Measurements from ENCODE around the gene ST3GAL3.
A peak's percentile ranks its signal among the peaks of the same experiment; 100 is the strongest.
"Not testable (repeated sequence)": the region's sequence is repeated elsewhere in the genome, so short reads cannot be mapped to it uniquely, and the experiment has no call there.

The ST3GAL3 gene

DNA sequence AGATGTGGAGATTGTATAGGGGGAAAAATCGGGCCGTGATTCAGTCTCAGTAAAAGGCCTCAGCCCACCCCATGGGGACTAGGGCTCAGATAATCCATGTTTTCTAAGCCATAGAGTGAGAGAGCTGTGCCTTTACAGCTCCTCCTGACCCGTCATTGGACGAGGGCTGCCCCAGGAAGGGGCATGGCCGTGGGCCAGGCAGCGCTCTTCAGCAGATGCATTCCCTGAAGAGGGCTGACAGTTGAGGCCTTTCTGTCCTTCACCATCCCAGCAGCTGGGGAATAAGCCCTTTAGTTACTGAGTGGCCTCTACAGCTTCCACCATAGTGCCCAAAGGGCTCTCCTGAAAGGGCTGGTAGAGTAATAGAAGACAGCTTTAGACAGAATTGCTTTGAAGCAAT lies 57.2 kb downstream of the ST3GAL3 start:
- no peak overlapping the region for H3K27ac Mint-ChIP-seq
- H3K9me3 Mint-ChIP-seq, result no peaks in the 10 kb centered on the region
- no peaks in the 10 kb centered on the region for H3K27me3 Mint-ChIP-seq
- no peaks in the 10 kb centered on the region for H3K4me1 Mint-ChIP-seq
- no peak for ATAC-seq
- no peak for DNase-seq
- no peak overlapping the region for H3K4me3 Mint-ChIP-seq

DNA sequence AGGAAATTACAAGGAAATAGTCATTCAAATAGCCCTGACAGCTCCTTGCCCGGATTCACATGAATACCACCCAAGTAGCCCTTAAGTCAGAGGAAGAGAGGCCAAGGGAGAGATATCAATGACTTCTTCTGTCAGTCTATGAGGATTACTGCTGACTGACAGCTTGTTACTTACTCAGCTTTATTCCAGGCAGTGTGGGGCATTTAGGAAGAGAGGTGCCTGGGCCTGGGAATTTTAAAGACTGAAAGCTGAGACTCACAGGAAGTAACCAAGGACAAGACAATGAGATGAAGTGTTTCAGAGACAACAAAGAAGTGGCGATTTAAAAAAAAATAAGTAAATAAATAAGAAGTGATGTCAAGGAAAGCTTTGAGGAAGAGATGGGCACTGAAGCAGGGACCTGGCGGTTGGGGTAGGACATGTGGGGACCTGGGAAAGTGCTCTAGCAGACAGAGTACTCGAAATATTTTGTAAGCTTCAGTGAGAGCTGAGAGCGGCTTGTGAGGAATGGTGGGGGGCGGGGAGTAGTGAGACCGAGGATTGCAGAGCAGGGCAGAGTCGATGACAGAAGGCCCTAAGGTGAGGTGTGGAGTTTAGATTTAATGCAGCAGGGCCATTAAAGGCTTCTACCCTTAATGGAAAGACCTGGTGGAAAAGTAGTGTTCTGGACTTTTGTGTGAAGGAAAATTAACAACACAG lies 58.9 kb downstream of the ST3GAL3 start:
- no peak overlapping the region for H3K27ac Mint-ChIP-seq
- H3K4me1 Mint-ChIP-seq, result no peaks in the 10 kb centered on the region
- H3K9me3 Mint-ChIP-seq, result no peaks in the 10 kb centered on the region
- ATAC-seq (no peak), DNase-seq (no peak)
- no peak overlapping the region for H3K4me3 Mint-ChIP-seq
- no peaks in the 10 kb centered on the region for H3K27me3 Mint-ChIP-seq

DNA sequence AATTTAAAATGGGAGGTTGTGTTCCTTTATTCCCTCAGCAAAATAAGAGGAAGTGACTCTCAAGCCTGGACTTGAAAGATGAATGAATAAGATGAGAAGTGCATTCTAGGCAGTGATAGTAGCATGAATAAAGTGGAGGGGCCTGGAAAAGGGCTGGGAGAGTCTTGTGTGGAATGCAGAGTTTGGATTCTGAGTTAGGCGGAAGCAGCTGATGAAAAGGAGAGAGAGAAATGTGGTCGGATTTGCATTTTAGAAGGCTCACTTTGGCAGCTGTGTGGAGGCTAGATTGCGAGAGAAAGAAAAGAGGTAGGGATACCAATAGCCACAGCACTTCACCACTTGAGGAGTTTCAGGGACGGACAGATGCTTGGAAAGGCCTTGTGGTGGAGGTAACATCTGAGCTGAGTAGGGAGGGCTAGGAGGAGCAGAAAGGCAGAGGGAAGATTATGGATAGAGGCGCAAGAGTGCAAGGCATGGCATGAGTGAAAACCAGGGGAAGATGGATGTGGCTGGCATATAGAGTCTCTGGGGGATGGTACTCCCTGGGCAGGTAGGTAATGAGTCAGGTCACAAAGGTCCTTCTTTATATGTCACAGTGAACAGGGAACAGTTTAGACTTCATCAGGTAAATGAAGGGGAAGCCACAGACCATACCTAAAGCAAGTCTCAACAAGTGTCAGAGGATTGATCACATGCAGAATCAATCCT lies 59.6 kb downstream of the ST3GAL3 start:
- no peak overlapping the region for H3K27ac Mint-ChIP-seq
- H3K4me3 Mint-ChIP-seq, result no peak overlapping the region
- ATAC-seq, result no peak
- no peaks in the 10 kb centered on the region for H3K27me3 Mint-ChIP-seq
- no peaks in the 10 kb centered on the region for H3K9me3 Mint-ChIP-seq
- no peak for DNase-seq
- H3K4me1 Mint-ChIP-seq, result no peaks in the 10 kb centered on the region

DNA sequence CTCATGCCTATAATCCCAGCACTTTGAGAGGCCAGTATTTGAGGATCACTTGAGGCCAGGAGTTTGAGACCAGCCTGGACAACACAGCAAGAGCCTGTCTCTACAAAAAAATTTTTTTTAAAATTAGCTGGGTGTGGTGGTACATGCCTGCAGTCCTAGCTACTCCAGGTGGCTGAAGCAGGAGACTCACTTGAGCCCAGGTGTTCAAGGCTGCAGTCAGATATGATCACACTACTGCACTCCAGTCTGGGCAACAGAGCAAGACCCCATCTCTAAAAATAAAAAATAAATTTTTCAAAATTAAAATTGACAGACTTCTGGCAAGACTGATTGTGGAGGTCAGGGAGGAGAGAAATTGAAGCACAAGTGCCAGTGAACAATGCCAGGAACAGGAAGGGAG lies 60.8 kb downstream of the ST3GAL3 start:
- Mint-ChIP-seq H3K9me3 (no peaks in the 10 kb centered on the region), H3K27me3 (no peaks in the 10 kb centered on the region), H3K4me1 (no peaks in the 10 kb centered on the region), H3K4me3 (no peak overlapping the region), H3K27ac (no peak overlapping the region)
- DNase-seq (no peak), ATAC-seq (no peak)

DNA sequence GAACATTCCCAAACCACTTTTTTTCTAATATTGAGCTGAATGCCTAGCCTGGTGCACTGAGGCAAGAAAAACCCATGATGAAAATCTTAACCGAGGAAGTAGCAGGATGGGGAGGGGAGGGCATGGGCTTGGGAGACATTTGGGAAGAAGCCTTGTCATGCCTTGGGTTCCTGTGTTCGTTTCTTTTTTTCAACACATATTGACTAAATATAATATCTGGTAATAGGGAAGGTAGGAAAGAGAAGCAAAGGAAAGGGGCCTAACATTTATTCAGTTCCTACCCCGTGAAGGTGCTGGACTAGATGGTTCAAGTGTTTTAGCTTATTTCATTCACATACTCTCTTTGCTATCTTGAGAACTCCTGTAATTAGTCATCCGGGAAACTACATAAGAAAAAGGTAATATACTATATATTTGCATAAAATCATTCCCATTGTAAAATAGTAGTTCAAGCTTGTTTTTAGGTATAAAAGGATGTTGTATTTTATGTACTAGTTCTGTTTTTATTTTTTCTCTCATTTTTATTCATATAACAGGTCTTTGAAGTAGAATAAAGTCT lies 62.1 kb downstream of the ST3GAL3 start:
- Mint-ChIP-seq H3K27ac (no peak overlapping the region), H3K27me3 (no peaks in the 10 kb centered on the region), H3K4me1 (no peaks in the 10 kb centered on the region), H3K4me3 (no peak overlapping the region), H3K9me3 (no peaks in the 10 kb centered on the region)
- ATAC-seq (no peak), DNase-seq (no peak)

DNA sequence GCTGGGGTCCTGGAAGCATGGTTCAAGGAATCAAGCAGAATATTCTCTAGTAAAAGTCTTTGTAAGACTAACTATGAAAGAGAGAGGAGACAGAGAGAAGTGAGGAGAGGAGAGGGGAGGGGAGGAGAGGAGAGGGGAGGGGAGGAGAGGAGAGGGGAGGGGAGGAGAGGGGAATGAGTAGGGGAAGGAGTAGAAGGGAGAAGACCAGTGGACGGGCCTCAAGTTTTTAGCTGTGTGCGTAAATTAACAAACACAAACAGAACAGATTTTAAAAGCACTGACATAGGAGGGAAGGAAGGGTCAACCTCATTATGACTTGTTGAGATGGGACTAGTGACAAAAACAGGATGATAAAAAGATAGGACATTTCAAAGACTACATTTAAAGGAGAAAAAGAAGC lies 62.8 kb downstream of the ST3GAL3 start:
- no peaks in the 10 kb centered on the region for H3K9me3 Mint-ChIP-seq
- ATAC-seq (no peak), DNase-seq (no peak)
- H3K4me1 Mint-ChIP-seq, result no peaks in the 10 kb centered on the region
- H3K27ac Mint-ChIP-seq, result no peak overlapping the region
- H3K27me3 Mint-ChIP-seq, result no peaks in the 10 kb centered on the region
- no peak overlapping the region for H3K4me3 Mint-ChIP-seq

DNA sequence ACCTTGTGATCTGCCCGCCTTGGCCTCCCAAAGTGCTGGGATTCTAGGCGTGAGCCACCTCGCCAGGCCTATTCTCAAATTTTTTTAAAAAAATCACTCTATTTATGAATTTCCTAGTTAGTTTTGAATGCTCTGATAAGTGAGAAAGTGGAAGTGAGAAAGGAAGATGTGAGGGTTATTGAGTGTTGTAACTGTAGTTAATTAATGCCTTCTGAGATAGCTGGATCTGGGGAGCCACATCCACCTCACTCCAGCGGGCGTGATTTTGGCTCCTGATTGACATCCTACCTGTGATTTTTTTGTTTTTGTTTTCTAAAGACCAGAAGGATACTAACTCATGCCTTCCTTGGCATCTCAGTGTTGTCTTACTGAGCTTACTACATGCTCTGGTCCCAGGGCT lies 65.6 kb downstream of the ST3GAL3 start:
- DNase-seq (no peak), ATAC-seq (no peak)
- H3K27ac Mint-ChIP-seq, result no peak overlapping the region
- no peaks in the 10 kb centered on the region for H3K27me3 Mint-ChIP-seq
- H3K4me3 Mint-ChIP-seq, result no peak overlapping the region
- H3K9me3 Mint-ChIP-seq, result peaks cover 0 to 5% of the 10 kb centered on the region in 2 donors
- no peaks in the 10 kb centered on the region for H3K4me1 Mint-ChIP-seq

DNA sequence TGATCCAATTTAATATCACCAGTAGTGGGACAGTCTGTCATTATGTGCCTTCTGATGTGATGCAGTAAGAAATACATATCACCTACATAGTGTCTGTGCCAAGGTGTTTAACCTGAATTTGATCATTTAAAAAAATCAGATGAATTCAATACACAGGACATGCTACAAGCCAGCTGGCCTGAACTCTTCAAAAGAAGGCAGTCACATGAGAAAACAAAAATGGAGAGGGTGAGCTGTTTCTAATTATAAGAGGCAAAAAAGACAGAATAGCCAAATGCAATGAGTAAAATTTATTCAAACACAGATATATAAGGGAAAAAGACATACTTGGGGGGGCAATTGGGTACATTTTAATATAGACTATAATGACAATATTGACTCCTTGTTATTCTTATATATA lies 66.5 kb downstream of the ST3GAL3 start:
- Mint-ChIP-seq H3K9me3 (peaks cover 0 to 5% of the 10 kb centered on the region in 2 donors), H3K4me3 (no peak overlapping the region), H3K27me3 (no peaks in the 10 kb centered on the region), H3K27ac (no peak overlapping the region), H3K4me1 (no peaks in the 10 kb centered on the region)
- ATAC-seq, result no peak
- DNase-seq, result no peak

DNA sequence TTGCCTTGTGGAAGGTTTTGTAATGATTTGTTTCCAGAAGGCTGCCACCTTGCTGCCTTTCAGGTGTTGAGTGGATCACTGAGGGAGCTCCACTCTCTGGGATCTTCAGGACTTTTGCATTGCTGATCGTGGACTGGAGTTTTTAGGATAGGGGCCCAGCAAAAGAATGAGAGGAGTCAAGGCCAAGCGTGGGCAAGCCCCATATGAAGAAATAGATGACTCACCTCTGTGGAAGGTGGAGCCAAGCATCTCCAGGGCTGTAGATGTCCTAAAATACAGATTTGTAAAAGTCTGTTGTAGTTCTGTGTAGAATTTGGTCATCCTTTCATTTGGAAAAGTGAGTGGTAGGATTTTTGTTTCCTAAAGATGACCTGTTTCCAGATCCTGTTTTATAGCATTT lies 67.0 kb downstream of the ST3GAL3 start:
- H3K4me1 Mint-ChIP-seq, result no peaks in the 10 kb centered on the region
- H3K9me3 Mint-ChIP-seq, result peaks cover 3 to 7% of the 10 kb centered on the region in 2 donors
- DNase-seq (no peak), ATAC-seq (no peak)
- H3K27me3 Mint-ChIP-seq, result no peaks in the 10 kb centered on the region
- H3K27ac Mint-ChIP-seq, result no peak overlapping the region
- no peak overlapping the region for H3K4me3 Mint-ChIP-seq

DNA sequence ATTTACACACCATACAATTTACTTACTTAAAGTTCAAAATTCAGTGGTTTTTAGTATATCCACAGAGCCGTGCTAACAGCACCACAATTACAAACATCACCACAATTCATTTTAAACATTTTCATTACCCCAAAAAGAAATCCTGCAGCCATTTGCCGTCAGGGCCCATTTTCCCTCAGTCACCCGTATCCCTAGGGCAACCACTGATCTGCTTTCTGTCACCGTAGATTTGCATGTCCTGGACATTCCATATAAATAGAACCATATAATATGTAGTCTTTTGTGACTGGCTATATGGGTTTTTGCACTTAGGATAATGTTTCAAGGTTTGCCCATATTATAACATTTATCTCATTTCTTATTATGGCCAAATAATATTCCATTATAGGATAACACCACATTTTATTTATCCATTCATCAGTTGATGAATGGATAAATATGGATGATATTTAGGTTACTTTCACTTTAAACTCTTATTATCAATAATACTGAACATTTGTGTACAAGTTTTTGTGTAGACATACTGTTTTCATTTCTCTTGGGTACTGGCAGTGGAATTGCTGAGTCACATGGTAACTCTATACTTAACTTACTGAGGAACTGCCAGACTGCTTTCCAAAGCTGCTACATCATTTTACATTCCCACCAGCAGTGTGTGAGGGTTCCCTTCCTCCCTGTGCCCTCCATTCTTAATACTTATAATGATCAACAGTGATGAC lies 68.9 kb downstream of the ST3GAL3 start:
- ATAC-seq (no peak), DNase-seq (no peak)
- Mint-ChIP-seq H3K4me3 (no peak overlapping the region), H3K9me3 (peaks cover 17 to 19% of the 10 kb centered on the region in 2 donors), H3K4me1 (peaks cover 6% of the 10 kb centered on the region), H3K27me3 (no peaks in the 10 kb centered on the region), H3K27ac (no peak overlapping the region)

DNA sequence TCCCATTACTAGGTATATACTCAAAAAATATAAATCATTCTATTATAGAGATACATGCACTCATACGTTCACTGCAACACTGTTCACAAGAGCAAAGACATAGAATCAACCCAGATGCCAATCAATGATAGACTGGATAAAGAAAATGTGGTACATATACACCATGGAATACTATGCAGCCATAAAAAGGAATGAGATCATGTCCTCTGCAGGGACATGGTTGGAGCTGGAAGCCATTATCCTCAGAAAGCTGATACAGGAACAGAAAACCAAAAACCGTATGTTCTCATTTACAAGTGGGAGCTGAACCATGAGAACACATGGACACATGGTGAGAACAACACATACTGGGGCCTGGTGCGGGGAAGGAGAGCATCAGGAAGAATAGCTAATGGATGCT lies 70.6 kb downstream of the ST3GAL3 start:
- H3K4me3 Mint-ChIP-seq, H3K4me1 Mint-ChIP-seq, H3K27me3 Mint-ChIP-seq, ATAC-seq, DNase-seq, H3K27ac Mint-ChIP-seq: not testable (repeated sequence)
- H3K9me3 Mint-ChIP-seq, result peaks cover 17 to 19% of the 10 kb centered on the region in 2 donors

DNA sequence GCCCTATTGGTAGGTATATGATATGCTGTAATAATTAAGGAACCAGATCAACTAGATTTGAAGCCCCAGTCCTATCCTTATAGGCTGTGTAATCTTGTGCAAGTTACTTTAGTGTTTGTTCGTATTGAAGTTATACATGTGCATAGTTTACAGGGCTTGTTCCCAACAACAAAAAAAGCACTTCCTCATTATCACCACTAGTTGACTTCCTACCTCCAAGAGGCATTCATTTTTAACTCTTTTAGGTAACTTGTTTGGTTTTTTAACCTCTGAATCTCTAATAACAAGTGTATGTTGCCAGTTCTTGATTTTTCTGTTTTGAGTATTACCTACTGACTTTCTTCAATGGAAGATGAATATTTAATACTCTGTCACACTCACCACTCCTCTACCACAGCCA lies 71.9 kb downstream of the ST3GAL3 start:
- Mint-ChIP-seq H3K4me1 (peaks cover 19% of the 10 kb centered on the region), H3K27me3 (no peaks in the 10 kb centered on the region), H3K9me3 (peaks cover 17 to 19% of the 10 kb centered on the region in 2 donors), H3K4me3 (no peak overlapping the region), H3K27ac (no peak overlapping the region)
- DNase-seq (no peak), ATAC-seq (no peak)

DNA sequence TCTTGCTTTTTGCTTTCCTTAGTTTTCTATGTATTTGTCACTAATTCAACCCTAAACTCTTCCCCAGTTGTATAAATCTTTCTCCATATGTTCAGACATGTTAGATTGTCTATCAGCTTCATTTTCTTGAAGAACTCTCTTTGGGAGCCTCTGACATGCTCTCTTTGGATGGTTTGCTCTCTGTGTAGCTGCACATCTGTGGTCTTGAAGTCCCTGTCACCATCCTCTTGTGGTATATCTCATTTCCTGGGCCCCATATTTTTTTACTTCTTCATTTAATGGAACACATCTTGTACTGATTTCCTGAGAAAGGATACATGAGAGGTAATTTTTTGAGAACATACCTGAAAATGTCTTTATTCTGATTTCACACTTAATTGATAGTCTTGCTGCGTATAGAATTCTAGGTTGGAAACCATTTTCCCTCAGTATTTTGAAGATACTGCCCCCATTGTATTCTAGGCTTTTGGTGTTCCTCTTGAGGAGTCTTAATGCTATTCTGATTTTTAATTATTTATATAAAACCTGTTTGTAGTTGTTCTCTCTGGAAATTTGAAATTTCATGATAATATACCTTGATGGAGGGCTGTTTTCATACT lies 72.6 kb downstream of the ST3GAL3 start:
- H3K4me1 Mint-ChIP-seq, result peaks cover 19% of the 10 kb centered on the region
- no peak overlapping the region for H3K27ac Mint-ChIP-seq
- H3K9me3 Mint-ChIP-seq, result peaks cover 17 to 19% of the 10 kb centered on the region in 2 donors
- DNase-seq (no peak), ATAC-seq (peak; percentile 55)
- no peaks in the 10 kb centered on the region for H3K27me3 Mint-ChIP-seq
- no peak overlapping the region for H3K4me3 Mint-ChIP-seq

DNA sequence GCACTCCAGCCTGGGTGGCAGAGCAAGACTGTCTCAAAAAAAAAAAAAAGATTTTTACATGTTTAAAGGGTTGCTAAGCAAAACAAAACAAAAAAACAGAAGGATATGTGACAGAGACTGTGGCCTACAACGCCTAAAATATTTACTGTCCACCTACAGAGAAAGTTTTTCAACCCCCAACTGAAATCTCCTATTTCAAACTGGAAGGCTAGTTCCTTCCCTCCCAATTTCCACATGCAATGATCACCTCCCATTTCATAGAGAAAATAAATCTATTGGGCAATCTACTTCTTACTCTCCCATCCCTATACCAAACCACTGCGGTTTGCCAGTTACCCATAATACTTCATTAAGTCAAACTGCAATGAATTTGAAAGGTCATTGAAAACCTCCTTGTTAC lies 74.2 kb downstream of the ST3GAL3 start:
- Mint-ChIP-seq H3K4me3 (no peak overlapping the region), H3K27ac (no peak overlapping the region), H3K27me3 (no peaks in the 10 kb centered on the region), H3K4me1 (peaks cover 19% of the 10 kb centered on the region), H3K9me3 (peaks cover 17 to 19% of the 10 kb centered on the region in 2 donors)
- ATAC-seq (no peak), DNase-seq (no peak)

DNA sequence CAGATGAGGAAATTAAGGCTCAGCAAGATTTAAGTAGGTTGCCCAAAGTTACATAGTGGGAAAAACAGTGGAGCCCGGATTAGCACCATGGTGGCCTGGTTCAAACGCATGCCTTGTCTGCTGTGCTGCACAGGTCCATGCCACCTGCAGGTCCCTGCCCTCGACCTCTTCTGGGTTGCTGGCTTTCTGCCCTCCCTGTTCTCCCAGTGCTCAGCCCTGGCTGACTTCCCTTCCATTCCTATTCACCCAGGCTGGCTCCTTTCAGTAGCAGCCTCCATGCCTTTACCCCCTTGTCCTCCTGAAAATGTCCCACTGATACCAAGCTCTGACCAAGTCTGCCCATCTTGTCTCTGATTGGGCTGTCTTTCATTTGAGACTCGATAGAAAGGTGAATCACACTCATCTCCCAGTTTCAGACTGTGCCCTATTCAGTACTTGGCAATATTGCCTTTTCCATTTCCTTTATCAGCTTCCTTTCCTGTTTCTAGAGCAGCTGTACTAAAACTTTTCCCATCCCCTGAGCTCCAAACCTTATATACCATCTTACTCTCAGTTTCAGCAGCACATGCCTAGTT lies 75.8 kb downstream of the ST3GAL3 start:
- DNase-seq, result no peak
- no peak for ATAC-seq
- Mint-ChIP-seq H3K27ac (peak overlapping the region in 1 of 2 donors; percentile 13), H3K4me3 (no peak overlapping the region), H3K4me1 (peaks cover 19% of the 10 kb centered on the region), H3K27me3 (no peaks in the 10 kb centered on the region), H3K9me3 (peaks cover 13 to 17% of the 10 kb centered on the region in 2 donors)

All from stimulated activated naive CD8-positive, alpha-beta T cell treated with anti-CD3 and anti-CD28 coated beads, Interleukin-15, amount 100 ng/mL, for 72 hours (primary cell).